NOMO-1 (cell line): ENCODE results near the gene PAXX.
A peak's percentile ranks its signal among the peaks of the same experiment; 100 is the strongest.
"Not testable (repeated sequence)": the region's sequence is repeated elsewhere in the genome, so short reads cannot be mapped to it uniquely, and the experiment has no call there.

Experiments
- DNase-seq, 2 experiments: peaks; one replicate each; lab custom pipeline; 2025; ENCODE audit not compliant: unreplicated experiment in 2 of 2; lab: John Stamatoyannopoulos, UW

The PAXX gene

GRCh38 chr9:136997830-136998234 lies 5.6 kb downstream of the PAXX start:
- no peak for DNase-seq

GRCh38 chr9:137000177-137000930 lies 8.1 kb downstream of the PAXX start:
- peak; percentile 93 to 99 for DNase-seq

DNA sequence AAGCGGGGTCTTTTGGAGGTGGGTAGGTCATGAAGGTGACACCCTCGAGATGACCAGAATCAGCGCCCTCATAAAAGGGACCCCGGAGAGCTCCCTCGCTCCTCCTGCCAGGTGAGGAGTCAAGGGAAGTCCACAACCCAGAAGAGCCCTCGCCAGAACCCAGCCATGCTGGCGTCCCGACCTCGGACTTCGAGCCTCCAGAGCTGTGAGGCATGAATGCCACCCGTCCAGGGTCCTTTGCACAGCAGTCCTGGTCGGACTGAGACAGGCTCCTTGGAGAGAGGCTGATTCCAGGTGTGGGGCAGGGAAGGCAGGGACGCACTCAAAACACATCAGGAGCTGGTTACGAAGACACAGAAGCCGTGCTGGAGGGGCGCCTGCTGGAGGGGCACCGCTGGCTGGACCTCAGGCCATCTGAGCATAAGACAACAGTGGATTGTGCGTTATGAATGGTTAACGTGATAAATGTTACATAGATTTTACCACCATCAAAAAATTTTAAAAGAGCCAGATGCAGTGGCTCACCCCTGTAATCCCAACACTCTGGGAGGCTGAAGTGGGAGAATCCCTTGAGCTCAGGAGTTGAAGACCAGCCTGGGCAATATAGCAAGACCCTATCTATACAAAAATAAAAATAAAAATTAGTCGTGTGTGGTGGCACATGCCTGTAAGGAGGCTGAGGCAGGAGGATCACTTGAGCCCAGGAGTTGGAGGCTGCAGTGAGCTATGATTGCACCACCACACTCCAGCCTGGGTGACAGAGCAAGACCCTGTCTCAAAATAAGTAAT lies 9.8 kb downstream of the PAXX start:
- DNase-seq: no peak

GRCh38 chr9:137002646-137003041 lies 10.4 kb downstream of the PAXX start:
- no peak for DNase-seq

- DNase-seq: not testable (repeated sequence)
These were observed 12.1 kb downstream of the PAXX start for GRCh38 chr9:137004285-137004684.

DNA sequence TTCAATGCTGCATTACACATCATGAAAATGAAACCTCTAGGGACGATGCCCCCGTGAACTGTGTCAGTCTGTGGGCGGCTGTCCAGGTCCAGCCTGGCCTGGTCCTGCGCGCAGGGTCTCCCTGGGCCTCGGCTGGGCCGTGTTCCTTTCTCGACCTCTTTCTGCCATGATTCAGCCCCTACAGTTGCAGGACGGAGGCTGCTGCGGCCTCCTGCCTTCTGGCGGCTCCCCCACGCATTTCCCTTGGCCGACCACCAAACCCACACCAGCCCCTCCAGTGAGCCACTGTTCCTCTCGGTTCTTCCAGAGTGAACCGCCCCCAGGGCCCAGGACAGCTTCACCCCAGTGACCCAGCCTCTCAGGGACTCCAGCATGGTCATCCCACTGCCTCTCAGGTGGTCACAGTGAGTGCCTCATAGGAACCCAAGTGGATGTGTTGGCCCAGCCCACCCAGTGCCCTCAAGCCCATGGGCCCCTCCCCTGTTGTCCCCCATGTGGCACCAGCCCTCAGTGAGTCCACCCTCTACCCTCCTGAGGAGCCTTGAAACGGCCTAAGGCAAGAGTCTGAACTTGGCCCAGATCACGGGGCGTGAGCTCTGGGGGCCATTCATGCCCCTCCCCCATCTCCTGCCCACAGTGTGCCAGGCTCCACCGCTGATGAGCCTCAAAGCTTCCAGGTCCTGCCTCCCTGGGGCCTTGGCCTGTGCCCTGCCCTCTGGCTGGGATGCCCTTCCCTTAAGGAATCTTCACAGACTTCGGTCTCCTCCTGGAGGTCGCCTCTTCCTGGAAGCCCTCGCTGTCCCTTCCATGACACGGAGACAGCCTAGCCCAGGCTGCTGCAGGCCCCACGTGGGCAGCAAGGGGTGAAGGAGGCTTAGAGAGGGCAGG lies 14.1 kb downstream of the PAXX start:
- DNase-seq: no peak

GRCh38 chr9:137007108-137007815 lies 15.0 kb downstream of the PAXX start:
- no peak for DNase-seq

- no peak for DNase-seq
These were observed 15.6 kb downstream of the PAXX start for GRCh38 chr9:137007816-137008270.

DNA sequence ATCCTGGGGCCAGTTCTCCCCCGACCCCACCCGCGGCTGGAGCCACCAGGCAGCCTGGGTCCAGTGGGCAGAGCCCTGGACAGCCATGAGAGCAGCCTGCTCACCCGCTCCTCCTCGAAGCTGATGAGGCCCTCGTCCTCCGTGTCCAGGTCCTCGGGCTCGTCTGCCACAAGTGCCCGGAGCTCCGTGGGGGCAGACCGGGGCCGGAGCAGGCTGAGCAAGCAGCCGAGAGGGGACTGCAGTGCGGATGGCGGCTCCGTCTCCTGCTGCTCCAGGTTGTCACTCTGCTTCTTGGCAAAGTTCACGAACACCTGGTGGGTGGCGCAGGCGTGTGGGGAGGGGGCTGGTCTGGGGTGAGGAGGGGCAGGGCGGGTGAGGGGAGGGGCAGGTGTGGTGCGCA lies 16.1 kb downstream of the PAXX start:
- no peak for DNase-seq

DNA sequence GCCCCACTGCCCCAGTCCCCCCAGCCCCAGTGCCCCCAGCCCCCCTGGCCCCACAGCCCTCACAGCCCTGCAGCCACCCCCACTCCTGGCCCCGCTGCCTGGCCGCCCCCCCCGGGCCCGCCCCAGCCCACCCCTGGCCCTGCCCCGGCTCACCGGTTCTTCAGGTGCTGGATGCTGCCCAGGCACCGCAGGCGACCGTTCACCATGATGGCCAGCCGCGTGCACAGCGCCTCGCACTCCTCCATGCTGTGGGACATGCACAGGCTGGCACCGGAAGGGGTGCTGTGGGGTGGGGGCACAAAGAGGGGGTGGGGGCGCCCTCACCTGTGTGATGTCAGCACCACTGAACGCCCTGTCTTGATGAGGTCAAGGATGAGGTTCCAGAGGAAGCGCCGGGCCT lies 17.0 kb downstream of the PAXX start:
- DNase-seq: no peak

GRCh38 chr9:137009938-137010732 lies 17.9 kb downstream of the PAXX start:
- DNase-seq: no peak

DNA sequence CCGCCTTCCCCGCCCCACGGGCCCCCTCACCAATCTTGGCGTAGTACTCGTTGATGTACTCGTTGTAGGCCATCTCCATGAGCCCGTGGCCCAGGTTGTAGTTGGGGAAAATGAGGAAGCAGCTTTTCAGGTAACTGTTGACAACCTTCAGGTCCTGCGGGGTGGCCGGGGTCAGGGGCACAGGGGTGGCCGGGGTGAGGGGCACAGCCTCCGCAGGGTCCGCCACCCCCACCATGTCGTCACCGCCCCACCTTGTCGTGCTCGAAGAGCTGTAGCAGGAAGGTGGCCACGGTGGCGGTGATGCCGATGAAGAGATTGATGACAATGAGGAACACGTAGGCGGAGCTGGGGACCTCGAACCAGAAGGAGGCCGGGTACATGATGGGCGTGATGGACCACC lies 18.9 kb downstream of the PAXX start:
- DNase-seq: no peak

DNA sequence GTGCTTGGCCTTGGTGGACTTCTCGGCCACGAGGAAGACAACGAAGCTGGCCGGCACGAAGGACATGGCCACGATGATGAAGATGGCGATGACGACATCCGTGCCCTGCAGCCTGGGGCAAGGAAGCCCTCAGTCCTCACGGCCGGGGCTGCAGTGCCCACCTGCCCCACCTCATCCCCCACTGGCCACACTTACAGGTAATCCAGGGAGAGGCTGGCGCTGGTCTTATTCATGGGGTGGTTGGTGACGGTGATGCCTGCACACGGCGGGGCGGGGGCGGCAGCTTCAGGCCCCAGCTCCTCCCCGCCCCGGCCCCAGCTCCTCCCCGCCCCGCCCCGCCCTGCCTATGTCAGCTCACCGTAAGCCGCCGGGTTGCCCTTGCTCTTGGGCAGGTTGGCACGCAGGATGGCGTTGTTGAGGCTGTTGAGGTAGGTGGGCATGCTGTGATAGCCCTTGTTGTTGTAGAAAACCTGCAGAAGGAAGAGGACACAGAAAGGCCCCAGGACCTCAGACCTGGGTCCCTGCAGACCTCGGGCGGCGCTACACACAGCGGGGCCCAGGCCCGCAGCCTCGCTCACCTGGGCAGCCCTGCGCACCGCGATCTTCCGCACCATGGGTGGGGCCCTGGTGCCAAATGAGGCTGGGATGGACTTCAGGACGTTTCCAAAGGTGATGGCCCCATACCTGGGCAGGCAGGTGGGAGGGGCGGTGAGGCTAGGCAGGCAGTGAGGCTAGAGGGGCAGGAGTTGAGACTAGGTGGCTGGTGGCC lies 19.9 kb downstream of the PAXX start:
- DNase-seq: no peak

DNA sequence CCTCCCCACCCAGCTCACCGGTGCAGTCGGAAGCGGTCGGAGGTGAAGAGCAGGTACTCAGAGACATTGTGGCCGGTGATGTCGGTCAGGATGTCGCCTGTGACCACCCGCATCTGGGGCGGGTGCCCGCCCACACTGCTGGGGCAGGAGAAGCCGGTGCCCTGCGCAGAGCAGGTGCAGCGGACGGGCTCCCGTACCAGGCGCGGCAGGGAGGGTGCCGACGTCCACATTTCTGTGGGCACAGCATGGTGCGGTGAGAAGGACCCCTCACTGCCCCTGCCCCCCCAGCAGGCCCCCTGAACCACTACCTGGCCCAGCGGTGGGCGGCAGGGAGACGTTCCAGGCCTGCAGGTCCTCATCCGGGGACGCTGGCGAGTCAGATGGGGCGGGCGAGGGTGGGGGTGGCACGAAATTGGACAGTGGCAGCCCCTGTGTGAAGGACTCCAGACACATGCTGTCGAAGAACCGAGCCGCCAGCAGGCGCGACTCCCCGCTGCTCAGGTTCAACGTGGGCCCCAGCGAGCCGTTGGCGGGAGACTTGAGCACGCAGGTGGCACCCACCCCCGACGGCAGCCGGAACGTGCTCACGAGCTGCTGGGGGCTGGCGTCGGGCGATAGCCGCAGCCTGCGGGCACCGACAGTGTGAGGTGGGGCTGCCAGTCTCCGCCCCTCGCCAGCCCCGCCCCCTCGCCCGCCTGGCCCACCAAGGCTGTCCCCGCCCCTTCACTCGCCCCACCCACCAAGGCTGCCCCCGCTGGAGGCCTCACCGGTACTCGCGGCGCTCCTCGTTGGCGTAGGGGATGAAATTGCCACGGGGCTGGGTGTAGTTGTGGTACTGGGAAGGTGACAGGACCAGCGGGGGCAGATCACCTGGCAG lies 20.7 kb downstream of the PAXX start:
- no peak for DNase-seq

GRCh38 chr9:137013571-137013940 lies 21.3 kb downstream of the PAXX start:
- no peak for DNase-seq

DNA sequence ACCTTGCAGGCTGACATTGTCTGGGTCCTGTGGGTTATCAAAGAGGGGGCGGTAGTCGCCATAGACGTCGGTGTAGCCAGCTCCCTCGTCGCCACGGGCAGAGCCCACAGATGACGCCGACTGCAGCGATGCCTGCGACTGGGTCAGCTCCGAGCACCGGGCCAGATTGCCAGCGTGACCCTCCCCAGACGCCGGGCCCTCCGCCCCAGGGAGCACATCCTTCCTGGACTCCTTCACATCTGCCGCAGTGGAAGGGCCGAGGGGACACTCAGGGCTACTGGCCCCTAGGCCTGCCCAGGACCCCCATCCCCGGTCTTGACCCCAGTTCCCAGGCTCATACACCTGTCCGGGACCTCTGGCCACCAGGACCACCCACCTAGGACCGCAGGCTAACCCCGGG lies 21.9 kb downstream of the PAXX start:
- no peak for DNase-seq

- no peak for DNase-seq
These were observed 22.7 kb downstream of the PAXX start for GRCh38 chr9:137014776-137015539.
